Measurements from ENCODE around the gene RGL1.
A peak's percentile ranks its signal among the peaks of the same experiment; 100 is the strongest.

GRCh38 chr1:183956559-183957188 lies 151.8 kb downstream of the RGL1 start:
- TF ChIP-seq CTCF (IDR thresholded peaks at IDR 0.05) (peak; percentile 17; the same call in 1 of the 2 replicates), POLR2AphosphoS5 (IDR thresholded peaks at IDR 0.05; ENCODE audit: low read depth, low read length) (no peak)
